Measurements from ENCODE around the gene KBTBD4. TPM values are rescaled to one million over a fixed set of nuclear protein-coding genes. Genes with fewer than 3 reads are reported as not detected.
"Not testable (repeated sequence)": the region's sequence is repeated elsewhere in the genome, so short reads cannot be mapped to it uniquely, and the experiment has no call there.

KBTBD4 gene
- total and polyA plus RNA-seq, 5 experiments from 2014 or later = 26.1 to 45.1 (median 44.3) TPM

DNA sequence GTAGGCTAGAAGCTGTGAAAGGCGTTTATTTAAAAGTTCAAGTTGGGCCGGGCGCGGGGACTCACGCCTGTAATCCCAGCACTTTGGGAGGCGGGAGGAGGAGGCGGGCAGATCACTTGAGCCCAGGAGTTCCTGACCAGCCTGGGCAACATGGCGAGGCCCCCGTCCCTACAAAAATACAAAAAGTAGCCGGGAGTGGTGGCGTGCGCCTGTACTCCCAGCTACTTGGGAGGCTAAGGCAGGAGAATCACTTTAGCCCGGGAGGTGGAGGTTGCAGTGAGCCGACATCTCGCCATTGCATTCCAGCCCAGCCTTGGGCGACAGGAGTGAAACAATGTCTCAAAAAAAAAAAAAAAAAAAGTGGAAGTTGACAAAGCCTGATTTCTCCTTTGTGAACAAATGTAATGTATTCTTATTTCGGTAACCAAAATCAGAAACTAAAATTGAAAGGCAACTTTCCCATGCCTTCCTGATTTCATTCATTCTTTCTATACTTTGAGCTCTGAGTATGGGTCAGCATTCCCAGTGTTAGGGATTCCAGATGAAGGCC is 12.5 kb downstream of the KBTBD4 start:
- H3K27ac Mint-ChIP-seq = peak overlapping the region; percentile 61 to 90 (median 80)
- POLR2A ChIA-PET = interaction anchor here (0.5 to 4.9 kb wide), 6 partner anchors 7 to 283 kb away, joined by 3 to 38 read pairs (median 6); partner anchors contain the start of genes CELF1, KBTBD4 and NDUFS3
- no peaks in the 10 kb centered on the region for H3K9me3 Mint-ChIP-seq
- DNase-seq (no peak), ATAC-seq (no peak)
- H3K27me3 Mint-ChIP-seq = no peaks in the 10 kb centered on the region
- peak overlapping the region; percentile 80 to 90 (median 83) for H3K4me3 Mint-ChIP-seq
- H3K4me1 Mint-ChIP-seq = peaks cover 7 to 43% (median 22%) of the 10 kb centered on the region in 4 donors
- H3K36me3 Mint-ChIP-seq = peaks cover 0 to 18% (median 3%) of the 10 kb centered on the region in 3 donors

DNA sequence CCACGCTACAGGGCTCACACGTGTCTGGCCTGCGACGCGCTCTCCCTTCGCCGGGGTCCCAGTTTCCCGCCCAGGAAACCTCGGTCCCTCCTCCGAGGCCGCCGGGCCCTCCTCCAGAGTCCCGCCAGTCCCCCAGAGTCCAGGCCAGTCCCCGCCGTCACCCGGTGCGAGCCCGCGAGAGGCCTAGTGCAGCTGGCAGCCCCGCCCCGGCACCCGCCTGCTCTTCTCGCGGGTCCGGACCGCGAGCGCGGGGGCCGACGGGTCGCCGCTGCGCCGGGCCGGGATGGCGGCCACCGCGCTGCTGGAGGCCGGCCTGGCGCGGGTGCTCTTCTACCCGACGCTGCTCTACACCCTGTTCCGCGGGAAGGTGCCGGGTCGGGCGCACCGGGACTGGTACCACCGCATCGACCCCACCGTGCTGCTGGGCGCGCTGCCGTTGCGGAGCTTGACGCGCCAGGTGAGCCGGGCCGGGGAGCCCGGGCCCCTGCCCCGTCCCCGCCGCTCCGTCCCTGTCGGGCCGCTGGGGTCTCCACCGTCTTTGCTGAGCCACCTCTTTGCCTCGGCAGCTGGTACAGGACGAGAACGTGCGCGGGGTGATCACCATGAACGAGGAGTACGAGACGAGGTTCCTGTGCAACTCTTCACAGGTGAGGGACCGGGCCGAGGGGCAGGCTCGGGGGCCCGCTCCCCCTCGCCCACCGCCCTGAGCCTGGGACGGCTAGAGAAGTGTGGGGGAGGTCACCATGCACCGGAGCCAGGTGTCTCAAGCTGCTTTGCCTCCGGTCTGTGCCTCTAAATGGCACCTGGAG is 13.2 kb downstream of the KBTBD4 start, which contains the start of gene PTPMT1:
Gene PTPMT1 (plus strand): TSS at position 260 of the 809 bp plus-strand sequence. CDS start 24 bp downstream, at position 284.
- Mint-ChIP-seq H3K9me3 (no peaks in the 10 kb centered on the region), H3K4me1 (peaks cover 7 to 39% (median 21%) of the 10 kb centered on the region in 4 donors), H3K27me3 (no peaks in the 10 kb centered on the region), H3K36me3 (peaks cover 0 to 13% (median 3%) of the 10 kb centered on the region in 3 donors), H3K4me3 (peak within 1 kb of the TSS; percentile 80 to 90 (median 83)), H3K27ac (peak within 1 kb of the TSS; percentile 57 to 93 (median 86))
- POLR2A ChIA-PET = interaction anchor here (0.5 to 4.9 kb wide), 7 partner anchors 8 to 284 kb away, joined by 3 to 38 read pairs (median 6); partner anchors contain the start of genes CELF1, KBTBD4 and NDUFS3
- peak; percentile 88 to 89 for ATAC-seq
- peak; percentile 38 to 78 (median 55) for DNase-seq

DNA sequence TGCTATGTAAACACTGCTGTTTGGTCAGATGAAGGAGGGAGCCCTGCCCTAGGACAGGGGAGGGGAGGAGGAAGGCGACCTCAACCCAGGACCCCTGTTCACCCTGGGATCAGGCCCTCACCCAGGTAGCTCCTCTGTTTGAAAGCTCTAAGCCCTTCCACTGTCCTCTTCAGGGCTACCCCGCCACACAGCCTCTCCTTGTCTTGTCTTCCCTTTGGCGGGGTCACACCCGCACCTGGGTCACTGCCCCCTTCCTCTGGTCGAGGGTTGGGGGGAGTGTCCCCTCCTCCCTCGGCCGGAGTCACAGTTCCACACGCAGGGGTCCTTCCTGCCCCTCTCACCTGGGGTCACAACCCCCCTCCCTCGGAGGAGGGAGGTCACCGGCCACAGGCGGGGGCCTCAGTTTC is 13.8 kb downstream of the KBTBD4 start:
- H3K36me3 Mint-ChIP-seq = peaks cover 0 to 9% (median 0%) of the 10 kb centered on the region in 3 donors
- POLR2A ChIA-PET = interaction anchor here (0.6 to 4.9 kb wide), 5 partner anchors 9 to 200 kb away, joined by 3 to 38 read pairs (median 6); partner anchors contain the start of genes CELF1, KBTBD4 and NDUFS3
- H3K9me3 Mint-ChIP-seq = no peaks in the 10 kb centered on the region
- peak overlapping the region; percentile 75 to 89 (median 80) for H3K4me3 Mint-ChIP-seq
- peak in 1 of 2 donors; percentile 11 for ATAC-seq
- DNase-seq = no peak
- H3K27ac Mint-ChIP-seq = peak overlapping the region in 9 of 10 donors; percentile 57 to 93 (median 85)
- no peaks in the 10 kb centered on the region for H3K27me3 Mint-ChIP-seq
- peaks cover 7 to 38% (median 21%) of the 10 kb centered on the region in 4 donors for H3K4me1 Mint-ChIP-seq

DNA sequence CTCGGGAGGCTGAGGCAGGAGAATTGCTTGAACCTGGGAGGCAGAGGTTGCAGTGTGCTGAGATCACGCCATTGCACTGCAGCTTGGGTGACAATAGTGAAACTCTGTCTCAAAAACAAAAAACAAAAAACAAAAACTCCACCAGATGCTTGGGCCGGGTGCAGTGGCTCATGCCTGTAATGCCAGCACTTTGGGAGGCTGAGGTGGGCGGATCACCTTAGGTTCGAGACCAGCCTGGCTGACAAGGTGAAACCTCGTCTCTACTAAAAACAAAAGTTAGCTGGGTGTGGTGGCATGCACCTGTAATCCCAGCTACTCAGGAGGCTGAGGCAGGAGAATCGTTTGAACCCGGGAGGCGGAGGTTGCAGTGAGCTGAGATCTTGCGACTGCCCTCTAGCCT is 14.4 kb downstream of the KBTBD4 start:
- not testable (repeated sequence) for H3K9me3 Mint-ChIP-seq, H3K36me3 Mint-ChIP-seq, DNase-seq, H3K27me3 Mint-ChIP-seq, ATAC-seq
- H3K4me3 Mint-ChIP-seq = peak overlapping the region; percentile 33 to 81 (median 65)
- peaks cover 7 to 33% (median 21%) of the 10 kb centered on the region in 4 donors for H3K4me1 Mint-ChIP-seq
- H3K27ac Mint-ChIP-seq = peak overlapping the region in 9 of 10 donors; percentile 32 to 84 (median 60)
- POLR2A ChIA-PET = interaction anchor here (0.6 to 4.9 kb wide), 6 partner anchors 9 to 478 kb away, joined by 3 to 38 read pairs (median 5); partner anchors contain the start of genes CELF1, KBTBD4 and NDUFS3

DNA sequence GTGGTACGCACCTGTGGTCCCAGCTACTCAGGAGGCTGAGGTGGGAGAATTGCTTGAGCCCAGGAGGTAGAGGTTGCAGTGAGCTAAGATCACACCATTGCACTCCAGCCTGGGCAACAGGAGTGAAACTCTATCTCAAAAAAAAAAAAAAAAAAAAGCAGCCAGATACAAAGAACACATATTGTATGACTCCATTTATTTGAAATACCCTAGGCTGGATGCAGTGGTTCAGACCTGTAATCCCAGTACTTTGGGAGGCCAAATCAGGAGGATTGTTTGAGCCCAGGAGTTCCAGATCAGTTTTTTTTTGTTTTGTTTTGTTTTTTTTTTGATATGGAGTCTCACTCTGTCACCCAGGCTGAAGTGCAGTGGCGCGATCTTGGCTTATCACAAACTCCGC is 16.4 kb downstream of the KBTBD4 start:
- H3K27me3 Mint-ChIP-seq, H3K36me3 Mint-ChIP-seq, DNase-seq, H3K9me3 Mint-ChIP-seq, ATAC-seq: not testable (repeated sequence)
- H3K4me3 Mint-ChIP-seq = peak overlapping the region in 1 of 10 donors; percentile 69
- peak overlapping the region in 1 of 10 donors; percentile 6 for H3K27ac Mint-ChIP-seq
- POLR2A ChIA-PET = interaction anchor here (0.6 to 0.7 kb wide), 2 partner anchors 18 to 1193 kb away, joined by 4 to 5 read pairs; no protein-coding TSS in a partner anchor
- peaks cover 7 to 29% (median 21%) of the 10 kb centered on the region in 4 donors for H3K4me1 Mint-ChIP-seq

DNA sequence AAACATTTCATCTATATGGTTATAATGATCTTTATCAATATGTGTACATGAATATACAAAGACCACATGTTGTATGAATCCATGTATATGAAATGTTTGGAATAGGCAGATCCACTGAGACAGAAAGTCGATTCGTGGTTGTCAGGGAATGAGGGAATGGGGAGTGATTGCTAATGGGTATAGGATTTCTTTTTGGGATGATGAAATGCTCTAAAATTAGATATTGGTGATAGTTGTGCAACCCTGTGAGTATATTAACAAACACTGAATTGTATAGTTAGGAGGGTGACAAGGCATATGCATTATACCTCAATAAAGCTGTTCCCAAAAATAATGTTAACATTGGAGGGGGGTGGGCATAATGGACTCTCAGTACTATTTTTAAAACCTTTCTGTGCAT is 18.3 kb downstream of the KBTBD4 start:
- H3K4me3 Mint-ChIP-seq = no peak overlapping the region
- H3K4me1 Mint-ChIP-seq = peaks cover 4 to 17% (median 8%) of the 10 kb centered on the region in 4 donors
- no peaks in the 10 kb centered on the region for H3K9me3 Mint-ChIP-seq
- ATAC-seq (no peak), DNase-seq (no peak)
- no peak overlapping the region for H3K27ac Mint-ChIP-seq
- POLR2A ChIA-PET = interaction anchor here (0.7 kb wide), 2 partner anchors 212 to 281 kb away, joined by 5 to 9 read pairs; no protein-coding TSS in a partner anchor
- H3K36me3 Mint-ChIP-seq = no peaks in the 10 kb centered on the region
- no peaks in the 10 kb centered on the region for H3K27me3 Mint-ChIP-seq

DNA sequence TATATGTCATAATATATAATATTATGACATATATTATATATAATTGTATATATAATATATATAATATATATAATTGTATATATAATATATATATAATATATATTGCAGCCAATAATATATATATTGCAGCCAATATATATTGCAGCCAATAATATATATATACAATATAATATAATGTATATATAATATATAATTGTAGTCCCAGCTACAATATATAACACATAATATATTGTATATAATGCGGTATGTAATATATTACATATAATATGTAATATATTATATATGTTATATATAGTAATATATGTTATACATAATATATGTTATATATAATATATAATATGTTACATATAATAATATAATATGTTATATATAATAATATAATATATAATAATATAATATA is 20.1 kb downstream of the KBTBD4 start:
- Mint-ChIP-seq H3K27ac (no peak overlapping the region), H3K4me3 (no peak overlapping the region), H3K4me1 (peaks cover 0 to 8% (median 2%) of the 10 kb centered on the region in 4 donors), H3K36me3 (no peaks in the 10 kb centered on the region), H3K9me3 (no peaks in the 10 kb centered on the region), H3K27me3 (no peaks in the 10 kb centered on the region)
- DNase-seq (no peak), ATAC-seq (no peak)
- POLR2A ChIA-PET = no interaction called here

DNA sequence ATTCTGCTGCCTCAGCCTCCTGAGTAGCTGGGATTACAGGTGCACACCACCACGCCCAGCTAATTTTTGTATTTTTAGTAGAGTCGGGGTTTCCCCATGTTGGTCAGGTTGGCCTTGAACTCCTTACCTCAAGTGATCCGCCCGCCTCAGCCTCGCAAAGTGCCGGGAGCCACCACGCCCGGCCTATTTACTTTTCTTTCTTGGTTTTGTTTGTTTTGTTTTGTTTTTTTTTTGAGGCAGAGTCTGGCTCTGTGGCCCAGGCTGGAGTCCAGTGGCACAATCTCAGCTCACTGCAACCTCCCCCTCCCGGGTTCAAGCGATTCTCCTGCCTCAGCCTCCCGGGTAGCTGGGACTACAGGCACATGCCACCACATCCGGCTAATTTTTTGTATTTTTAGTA is 21.8 kb downstream of the KBTBD4 start:
- ATAC-seq, H3K36me3 Mint-ChIP-seq, H3K9me3 Mint-ChIP-seq, H3K27me3 Mint-ChIP-seq, H3K27ac Mint-ChIP-seq, DNase-seq, H3K4me3 Mint-ChIP-seq: not testable (repeated sequence)
- POLR2A ChIA-PET = interaction anchor here (0.5 kb wide), 1 partner anchor 135 kb away, joined by 3 read pairs; no protein-coding TSS in a partner anchor
- peaks cover 8 to 14% (median 11%) of the 10 kb centered on the region in 4 donors for H3K4me1 Mint-ChIP-seq

DNA sequence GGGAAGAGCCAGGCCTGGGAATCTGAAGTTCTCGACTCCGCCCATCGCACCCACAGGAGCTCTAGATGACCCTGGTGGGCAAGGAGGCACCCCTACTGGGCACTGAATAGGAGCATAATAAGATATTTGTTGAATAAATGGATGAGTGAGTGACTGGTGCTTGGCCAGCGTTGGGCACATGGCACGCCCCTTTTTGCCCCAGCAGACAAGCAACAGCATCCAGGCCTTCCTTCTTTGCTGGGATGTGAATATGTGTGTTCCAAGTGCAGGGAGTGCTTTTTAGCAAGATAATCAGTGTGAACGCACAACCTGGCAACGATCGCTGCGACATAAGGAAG is 25.4 kb downstream of the KBTBD4 start:
- Mint-ChIP-seq H3K9me3 (no peaks in the 10 kb centered on the region), H3K36me3 (peaks cover 0 to 14% (median 0%) of the 10 kb centered on the region in 3 donors), H3K4me3 (peak overlapping the region; percentile 75 to 98 (median 90)), H3K4me1 (peaks cover 17 to 43% (median 38%) of the 10 kb centered on the region in 4 donors), H3K27me3 (no peaks in the 10 kb centered on the region), H3K27ac (peak overlapping the region; percentile 33 to 98 (median 87))
- ATAC-seq (peak; percentile 9 to 27), DNase-seq (no peak)
- POLR2A ChIA-PET = interaction anchor here (0.8 to 3.9 kb wide), 5 partner anchors 12 to 127 kb away, joined by 3 to 26 read pairs (median 5); partner anchors contain the start of genes KBTBD4, MTCH2, NDUFS3 and PSMC3

DNA sequence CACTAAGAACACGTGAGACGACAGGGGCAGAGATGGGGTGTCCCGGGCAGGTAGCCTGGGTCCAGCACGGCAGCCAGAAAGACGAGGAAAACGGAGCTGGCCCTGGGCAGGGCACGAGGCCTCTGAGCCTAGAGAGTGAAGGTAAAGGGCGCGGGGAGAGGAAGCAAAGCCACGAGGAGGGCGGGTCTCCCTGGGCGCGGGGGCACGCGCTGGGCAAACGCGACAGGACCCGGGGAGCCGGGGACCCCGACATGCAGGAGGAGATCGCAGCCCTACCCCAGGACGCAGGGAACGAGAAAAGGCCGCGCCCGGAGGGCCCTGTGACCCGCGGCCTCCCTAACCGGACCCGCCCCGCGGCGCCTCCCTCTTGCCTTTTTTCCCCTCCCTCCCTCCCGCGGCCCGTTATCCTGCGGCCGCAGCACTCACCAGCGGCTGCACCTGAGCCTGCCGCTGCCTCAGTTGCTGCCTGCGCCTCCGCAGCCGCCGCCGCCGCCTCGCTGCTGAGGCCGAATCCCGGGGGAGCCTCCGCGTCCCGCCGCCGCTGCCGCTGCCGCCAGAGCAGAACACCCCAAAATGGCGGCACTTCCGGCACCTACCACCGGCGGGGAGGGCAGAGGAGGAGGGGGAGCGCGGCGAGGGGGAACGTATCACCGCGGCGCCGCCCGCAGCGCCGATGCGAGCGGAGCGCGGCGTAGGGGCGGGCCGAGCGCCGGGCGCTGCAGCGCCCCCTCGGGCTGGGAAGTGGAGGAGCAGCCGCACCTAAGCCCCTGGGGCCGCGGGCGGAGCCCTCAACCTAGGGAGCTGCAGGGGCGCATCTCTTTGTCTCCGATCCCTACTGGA is 26.0 kb downstream of the KBTBD4 start, which contains the start of gene CELF1:
Gene CELF1 (minus strand): TSS at position 567 of the 840 bp plus-strand sequence. CDS start 53,609 bp downstream, outside the sequence.
- Mint-ChIP-seq H3K27ac (peak within 1 kb of the TSS; percentile 90 to 98 (median 97)), H3K4me3 (peak within 1 kb of the TSS; percentile 94 to 98 (median 96)), H3K27me3 (no peaks in the 10 kb centered on the region), H3K9me3 (no peaks in the 10 kb centered on the region), H3K4me1 (peaks cover 17 to 49% (median 43%) of the 10 kb centered on the region in 4 donors), H3K36me3 (peaks cover 0 to 19% (median 0%) of the 10 kb centered on the region in 3 donors)
- DNase-seq = peak; percentile 87 to 94 (median 92)
- ATAC-seq = peak; percentile 88 to 94
- POLR2A ChIA-PET = interaction anchor here (0.8 to 3.9 kb wide), 9 partner anchors 11 to 295 kb away, joined by 3 to 26 read pairs (median 5); partner anchors contain the start of genes FNBP4, KBTBD4, MTCH2 and NDUFS3

DNA sequence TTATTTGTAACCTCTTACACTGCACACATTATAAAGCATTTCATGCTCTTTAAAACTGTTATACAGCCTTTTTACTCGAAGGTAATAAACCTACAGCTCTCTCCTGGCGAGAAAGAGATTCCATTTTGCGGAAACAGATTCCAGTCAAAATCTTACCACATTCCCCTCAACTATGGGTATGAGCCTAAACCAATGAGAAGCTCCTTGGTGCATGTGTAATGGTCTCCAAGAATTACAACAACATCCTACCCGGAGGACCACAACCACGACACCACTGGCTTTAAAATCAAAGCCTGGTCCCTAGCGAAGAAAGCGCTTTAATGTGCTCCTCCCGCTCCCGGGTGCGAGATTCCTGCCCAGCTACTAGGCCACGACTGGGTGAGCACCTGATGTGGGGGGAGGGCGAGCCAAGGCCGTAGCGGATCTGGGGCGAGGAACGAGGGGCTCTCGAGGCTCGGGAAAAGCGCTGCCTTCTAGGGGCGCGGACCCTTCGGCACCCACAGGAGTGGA is 26.7 kb downstream of the KBTBD4 start:
- H3K27ac Mint-ChIP-seq = peak overlapping the region; percentile 90 to 98 (median 97)
- H3K27me3 Mint-ChIP-seq = no peaks in the 10 kb centered on the region
- peaks cover 0 to 24% (median 0%) of the 10 kb centered on the region in 3 donors for H3K36me3 Mint-ChIP-seq
- H3K9me3 Mint-ChIP-seq = no peaks in the 10 kb centered on the region
- H3K4me1 Mint-ChIP-seq = peaks cover 19 to 54% (median 49%) of the 10 kb centered on the region in 4 donors
- DNase-seq (peak in 1 of 10 donors; percentile 19), ATAC-seq (no peak)
- peak overlapping the region; percentile 94 to 98 (median 96) for H3K4me3 Mint-ChIP-seq
- POLR2A ChIA-PET = interaction anchor here (0.6 to 3.9 kb wide), 11 partner anchors 11 to 301 kb away, joined by 3 to 26 read pairs (median 4); partner anchors contain the start of genes FNBP4, KBTBD4, NDUFS3 and NUP160
